Neutrophil (primary cell): ENCODE results near the gene NTRK3.

ENCODE experiments used
- H3K27ac ChIP-seq: fragments of 200-600 bp; sonication (generic); 2 replicates; pipeline ENCODE4 v1.5.1; 2016; ENCODE audit warnings: mild to moderate bottlenecking, moderate library complexity
- H3K27me3 ChIP-seq: fragments of 200-600 bp; sonication (generic); 2 replicates; pipeline ENCODE4 v1.6.0; 2016; ENCODE audit warnings: mild to moderate bottlenecking
- H3K36me3 ChIP-seq: fragments of 200-600 bp; sonication (generic); 2 replicates; pipeline ENCODE4 v1.5.1; 2017
- H3K4me1 ChIP-seq, 2 experiments: fragments of 200-600 bp in 1 of 2; sonication (generic) in 1 of 2; 1 replicate in 1 of 2; 2 replicates in 1 of 2; pipeline versions ENCODE4 v1.5.1 to v1.6.1; 2013 to 2016; ENCODE audit warnings: low read depth in 1 of 2, low read length in 1 of 2, mild to moderate bottlenecking in 1 of 2, moderate library complexity in 1 of 2; ENCODE audit not compliant: control insufficient read depth in 1 of 2, insufficient read depth in 1 of 2
- H3K4me3 ChIP-seq, 2 experiments: fragments of 200-600 bp in 1 of 2; sonication (generic) in 1 of 2; 1 replicate in 1 of 2; 2 replicates in 1 of 2; pipeline ENCODE4 v1.5.1; 2013 to 2016; ENCODE audit warnings: low read depth in 1 of 2, low read length in 1 of 2, mild to moderate bottlenecking in 1 of 2, moderate library complexity in 1 of 2
- H3K9me3 ChIP-seq: fragments of 200-600 bp; sonication (generic); 2 replicates; pipeline ENCODE4 v1.5.1; 2016
- CTCF ChIP-seq: fragments of 200-600 bp; sonication (generic); IDR thresholded peaks from 2 replicates; pipeline ENCODE4 v1.5.1; 2016; ENCODE audit warnings: antibody characterized with exemption

Gene NTRK3

GRCh38 chr15:88144921-88145653, 111.5 kb downstream of the NTRK3 start:
- Histone ChIP-seq H3K4me1 (no peaks in the 10 kb centered on the region), H3K27me3 (no peaks in the 10 kb centered on the region), H3K27ac (no peak overlapping the region), H3K4me3 (no peak overlapping the region), H3K36me3 (no peaks in the 10 kb centered on the region), H3K9me3 (no peaks in the 10 kb centered on the region)
- TF ChIP-seq CTCF = no peak

GRCh38 chr15:88142121-88142520, 114.4 kb downstream of the NTRK3 start:
- Histone ChIP-seq H3K27me3 (no peaks in the 10 kb centered on the region), H3K9me3 (no peaks in the 10 kb centered on the region), H3K4me3 (no peak overlapping the region), H3K27ac (no peak overlapping the region), H3K36me3 (no peaks in the 10 kb centered on the region), H3K4me1 (no peaks in the 10 kb centered on the region)
- TF ChIP-seq CTCF = no peak

- Histone ChIP-seq H3K9me3 (no peaks in the 10 kb centered on the region), H3K4me3 (no peak overlapping the region), H3K4me1 (no peaks in the 10 kb centered on the region), H3K27ac (no peak overlapping the region), H3K27me3 (no peaks in the 10 kb centered on the region), H3K36me3 (no peaks in the 10 kb centered on the region)
- no peak for TF ChIP-seq CTCF
These were observed 115.2 kb downstream of the NTRK3 start for GRCh38 chr15:88141269-88141889.

- TF ChIP-seq CTCF = no peak
- Histone ChIP-seq H3K4me3 (no peak overlapping the region), H3K9me3 (no peaks in the 10 kb centered on the region), H3K36me3 (no peaks in the 10 kb centered on the region), H3K27ac (no peak overlapping the region), H3K27me3 (no peaks in the 10 kb centered on the region), H3K4me1 (no peaks in the 10 kb centered on the region)
These were observed 116.1 kb downstream of the NTRK3 start for GRCh38 chr15:88140398-88140797.

- H3K4me3 ChIP-seq = no peak overlapping the region
- H3K36me3 ChIP-seq = no peaks in the 10 kb centered on the region
- H3K27me3 ChIP-seq = no peaks in the 10 kb centered on the region
- no peak for TF ChIP-seq CTCF
- H3K4me1 ChIP-seq = no peaks in the 10 kb centered on the region
- no peaks in the 10 kb centered on the region for H3K9me3 ChIP-seq
- H3K27ac ChIP-seq = no peak overlapping the region
These were observed 116.6 kb downstream of the NTRK3 start for GRCh38 chr15:88139936-88140335.
